Spleen (tissue), 11 donors: Measurements from ENCODE around the gene HOXD12. TPM values are rescaled to one million over a fixed set of nuclear protein-coding genes. Genes with fewer than 3 reads are reported as not detected.

Experiments used
- DNase-seq: peaks from one replicate; pipeline ENCODE4 v3.0.0-alpha.2; 2020
- H3K27ac ChIP-seq, 8 donors: fragments of 200-600 bp; sonication (generic) in 7 of 8; 1 replicate in 4 of 8; 2 replicates in 4 of 8; pipeline versions ENCODE4 v1.5.0 to v1.8.0; 2016 to 2021; ENCODE audit warnings: inconsistent platforms in 4 of 8, mild to moderate bottlenecking in 4 of 8, moderate library complexity in 1 of 8
- H3K27me3 ChIP-seq, 7 donors: fragments of 200-600 bp; sonication (generic) in 6 of 7; replicated peaks in 1 of 7; 1 replicate in 4 of 7; 2 replicates in 3 of 7; pipeline versions ENCODE4 v1.5.0 to v1.8.0; 2016 to 2021; ENCODE audit warnings: inconsistent platforms in 3 of 7, mild to moderate bottlenecking in 1 of 7
- H3K36me3 ChIP-seq, 6 donors: fragments of 200-600 bp; sonication (generic) in 5 of 6; 1 replicate in 4 of 6; 2 replicates in 2 of 6; pipeline versions ENCODE4 v1.5.0 to v1.8.0; 2016 to 2021; ENCODE audit warnings: inconsistent platforms in 2 of 6
- H3K4me1 ChIP-seq, 6 donors: fragments of 200-600 bp; sonication (generic) in 5 of 6; 1 replicate in 3 of 6; 2 replicates in 3 of 6; pipeline versions ENCODE4 v1.5.0 to v1.8.0; 2016 to 2021; ENCODE audit warnings: inconsistent platforms in 3 of 6
- H3K4me3 ChIP-seq, 8 donors: fragments of 200-600 bp; sonication (generic) in 7 of 8; 1 replicate in 4 of 8; 2 replicates in 4 of 8; pipeline versions ENCODE4 v1.5.0 to v1.8.0; 2016 to 2021; ENCODE audit warnings: inconsistent platforms in 4 of 8, mild to moderate bottlenecking in 4 of 8, moderate library complexity in 2 of 8
- H3K9me3 ChIP-seq, 8 donors: fragments of 200-600 bp; sonication (generic) in 7 of 8; 1 replicate in 4 of 8; 2 replicates in 4 of 8; pipeline versions ENCODE4 v1.5.0 to v1.8.0; 2016 to 2021; ENCODE audit warnings: inconsistent platforms in 4 of 8
- CTCF ChIP-seq, 11 experiments: fragments of 200-600 bp in 7 of 11; fragments of 450-650 bp in 4 of 11; sonication (generic) in 4 of 11; IDR thresholded peaks in 8 of 11; conservative IDR thresholded peaks in 3 of 11; 1 replicate in 7 of 11; 2 replicates in 4 of 11; pipeline versions ENCODE4 v1.4.0 to v1.8.0; 2016 to 2021; ENCODE audit warnings: antibody characterized with exemption in 11 of 11, inconsistent platforms in 4 of 11, mild to moderate bottlenecking in 1 of 11
- POLR2A ChIP-seq, 3 donors: fragments of 450-650 bp; IDR thresholded peaks; one replicate each; pipeline ENCODE4 v1.5.1; 2017; ENCODE audit warnings: antibody characterized with exemption in 3 of 3, mild to moderate bottlenecking in 1 of 3
- POLR2AphosphoS5 ChIP-seq, 3 donors: sonication (generic); formaldehyde crosslinking; IDR thresholded peaks; one replicate each; pipeline ENCODE4 v1.5.1; 2017; ENCODE audit warnings: antibody characterized with exemption in 3 of 3
- WGBS, 5 donors: extraction: QIAGEN DNeasy Blood & Tissue Kit in 3 of 5; methylation state at CpG; one replicate each; pipeline versions ENCODE4 v1.1.5 to v1.1.7; 2013 to 2018; 5-methylcytosine and 5-hydroxymethylcytosine counted together
- intact Hi-C: fragments of 100-400 bp; cut with DNase I; formaldehyde crosslinking; loops from one replicate; pipeline ENCODE4 v1.15.0; 2023; ENCODE audit warnings: low total_unique reads
- polyA plus RNA-seq, 3 donors: library from polyadenylated mRNA; stranded (reverse); fragments of 200-250 nt; gene quantifications; one replicate each; pipeline ENCODE4 v1.2.1, GENCODE V29; 2013
- total RNA-seq, 7 donors: library from RNA; depleted of rRNA in 3 of 7; stranded (reverse); fragments of >200 nt in 3 of 7; fragmentation: NEBNext Ultra II Directional in 4 of 7; extraction: Animal tissue kit (Norgen Biotek cat#: 25700) in 4 of 7; gene quantifications; one replicate each; pipeline versions ENCODE4 v1.1.0 to v1.2.1, GENCODE V29; 2016 to 2021
- donor health status: healthy with polysubstance abuse.
- donor health status: DM: no; HTN: no; CAD: no; lungs with moderate emphysema.
- donor health status: DM: no; HTN: no; CAD: no.
- donor health status: Bipolar disorder and iron deficiency.
- donor health status: healthy.
- donor health status: DM: no; HTN: no; CAD: no.
- donor health status: DM: yes; HTN: yes; CAD: no.

The HOXD12 gene
- total and polyA plus RNA-seq, 10 donors: not detected

DNA sequence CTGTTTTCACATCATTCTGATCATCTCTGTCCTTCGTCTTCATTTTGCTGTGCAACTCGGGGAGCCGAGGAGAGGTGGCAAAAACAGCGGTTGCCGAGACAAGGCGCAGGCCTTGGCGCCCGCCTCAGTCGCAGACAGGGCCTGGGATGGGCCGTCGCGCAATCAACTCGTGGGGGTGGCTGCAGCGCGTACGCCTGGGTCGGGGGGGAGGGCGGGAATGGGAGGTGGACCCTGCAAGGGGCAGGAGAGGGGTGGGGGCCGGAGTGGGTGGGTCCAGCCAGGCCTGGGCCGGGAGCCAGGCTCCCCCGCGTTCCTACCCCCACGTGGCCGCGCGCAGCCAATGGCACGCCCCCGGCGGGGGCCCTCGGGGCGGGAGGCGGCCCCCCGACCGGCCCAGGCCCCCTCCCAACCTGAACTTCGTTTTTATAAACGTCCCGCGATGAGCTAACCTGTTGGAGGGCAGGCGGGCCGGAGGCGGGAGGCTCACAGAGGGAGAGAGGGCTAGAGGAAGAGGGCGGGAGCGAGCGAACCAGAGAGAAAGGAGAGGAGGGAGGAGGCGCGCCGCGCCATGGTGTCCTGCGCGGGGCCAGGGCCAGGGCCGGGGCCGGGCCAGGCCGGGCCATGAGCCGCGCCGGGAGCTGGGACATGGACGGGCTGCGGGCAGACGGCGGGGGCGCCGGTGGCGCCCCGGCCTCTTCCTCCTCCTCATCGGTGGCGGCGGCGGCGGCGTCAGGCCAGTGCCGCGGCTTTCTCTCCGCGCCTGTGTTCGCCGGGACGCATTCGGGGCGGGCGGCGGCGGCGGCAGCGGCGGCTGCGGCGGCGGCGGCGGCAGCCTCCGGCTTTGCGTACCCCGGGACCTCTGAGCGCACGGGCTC lies 7.1 kb upstream of the HOXD12 start, which contains the start of gene HOXD13:
Gene HOXD13, plus strand, starts transcription at position 452 of the 875 bp plus-strand sequence. Its CDS starts 170 bp downstream, at position 622.
- Histone ChIP-seq H3K27ac (no peak within 1 kb of the TSS), H3K4me1 (peaks cover 18 to 52% (median 41%) of the 10 kb centered on the region in 6 donors), H3K4me3 (peak within 1 kb of the TSS in 7 of 8 donors; percentile 2 to 60 (median 29)), H3K9me3 (no peaks in the 10 kb centered on the region), H3K27me3 (peaks cover 27 to 100% (median 100%) of the 10 kb centered on the region in 7 donors), H3K36me3 (no peaks in the 10 kb centered on the region)
- no peak for DNase-seq
- intact Hi-C loops: no loop called here
- WGBS, 5 donors: 3 to 9% (median 4%) methylated on average over 21 to 95 of the region's 95 CpGs
- no peak for TF ChIP-seq CTCF (IDR thresholded peaks at IDR 0.05 in 8 of 11, conservative IDR thresholded peaks at IDR 0.05 in 3 of 11)
- TF ChIP-seq POLR2AphosphoS5 (IDR thresholded peaks at IDR 0.05): no peak
- TF ChIP-seq POLR2A (IDR thresholded peaks at IDR 0.05): no peak

DNA sequence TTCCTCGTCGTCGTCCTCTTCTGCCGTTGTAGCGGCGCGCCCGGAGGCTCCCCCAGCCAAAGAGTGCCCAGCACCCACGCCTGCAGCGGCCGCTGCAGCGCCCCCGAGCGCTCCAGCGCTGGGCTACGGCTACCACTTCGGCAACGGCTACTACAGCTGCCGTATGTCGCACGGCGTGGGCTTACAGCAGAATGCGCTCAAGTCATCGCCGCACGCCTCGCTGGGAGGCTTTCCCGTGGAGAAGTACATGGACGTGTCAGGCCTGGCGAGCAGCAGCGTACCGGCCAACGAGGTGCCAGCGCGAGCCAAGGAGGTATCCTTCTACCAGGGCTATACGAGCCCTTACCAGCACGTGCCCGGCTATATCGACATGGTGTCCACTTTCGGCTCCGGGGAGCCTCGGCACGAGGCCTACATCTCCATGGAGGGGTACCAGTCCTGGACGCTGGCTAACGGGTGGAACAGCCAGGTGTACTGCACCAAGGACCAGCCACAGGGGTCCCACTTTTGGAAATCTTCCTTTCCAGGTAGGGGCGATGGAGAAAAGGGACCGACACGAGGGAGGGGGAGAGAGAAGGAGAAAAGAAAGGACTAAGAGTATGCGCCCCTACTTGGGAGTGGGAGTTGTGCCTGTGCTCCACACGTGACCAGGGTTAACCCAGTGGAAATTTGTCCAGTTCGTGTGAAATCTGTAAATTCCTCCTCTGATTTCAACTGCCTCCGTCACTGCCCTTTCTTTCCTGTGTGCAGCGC lies 6.3 kb upstream of the HOXD12 start:
- no peak overlapping the region for H3K27ac ChIP-seq
- H3K36me3 ChIP-seq: no peaks in the 10 kb centered on the region
- intact Hi-C loops: no loop called here
- TF ChIP-seq CTCF (IDR thresholded peaks at IDR 0.05 in 8 of 11, conservative IDR thresholded peaks at IDR 0.05 in 3 of 11) (no peak), POLR2AphosphoS5 (IDR thresholded peaks at IDR 0.05) (no peak), POLR2A (IDR thresholded peaks at IDR 0.05) (no peak)
- 3 to 10% (median 6%) methylated on average over 45 to 53 of the region's 53 CpGs for WGBS, 5 donors
- peaks cover 32 to 100% (median 100%) of the 10 kb centered on the region in 7 donors for H3K27me3 ChIP-seq
- peak overlapping the region in 7 of 8 donors; percentile 2 to 60 (median 29) for H3K4me3 ChIP-seq
- no peaks in the 10 kb centered on the region for H3K9me3 ChIP-seq
- DNase-seq: no peak
- H3K4me1 ChIP-seq: peaks cover 12 to 51% (median 42%) of the 10 kb centered on the region in 6 donors

DNA sequence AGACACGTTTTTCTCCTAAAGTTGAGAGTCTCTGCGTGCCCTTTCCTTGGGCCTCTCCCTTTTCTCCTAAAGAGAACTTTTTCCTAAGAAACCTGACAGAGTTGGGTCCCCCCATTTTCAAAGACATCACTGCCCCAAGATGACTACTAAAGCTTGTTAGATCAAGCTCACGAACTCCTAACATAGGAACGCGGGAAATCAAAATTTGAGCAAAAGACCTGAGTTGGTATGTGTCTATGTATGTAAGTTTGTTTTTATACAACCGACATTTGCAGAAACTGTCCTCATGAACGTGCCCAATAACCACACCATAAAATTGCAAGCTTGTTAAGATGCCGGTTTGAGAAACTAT lies 5.7 kb upstream of the HOXD12 start:
- H3K36me3 ChIP-seq: no peaks in the 10 kb centered on the region
- H3K4me1 ChIP-seq: peaks cover 10 to 51% (median 42%) of the 10 kb centered on the region in 6 donors
- H3K27ac ChIP-seq: no peak overlapping the region
- peaks cover 29 to 100% (median 100%) of the 10 kb centered on the region in 7 donors for H3K27me3 ChIP-seq
- intact Hi-C loops: no loop called here
- DNase-seq: no peak
- H3K9me3 ChIP-seq: no peaks in the 10 kb centered on the region
- no peak for TF ChIP-seq POLR2A (IDR thresholded peaks at IDR 0.05)
- TF ChIP-seq CTCF (IDR thresholded peaks at IDR 0.05 in 8 of 11, conservative IDR thresholded peaks at IDR 0.05 in 3 of 11): no peak
- no peak for TF ChIP-seq POLR2AphosphoS5 (IDR thresholded peaks at IDR 0.05)
- 7 to 13% (median 10%) methylated on average over 8 of the region's 8 CpGs for WGBS, 5 donors
- H3K4me3 ChIP-seq: no peak overlapping the region
